Measurements from ENCODE around the gene MIA.
"Not testable (repeated sequence)": the region's sequence is repeated elsewhere in the genome, so short reads cannot be mapped to it uniquely, and the experiment has no call there.

The MIA gene

DNA sequence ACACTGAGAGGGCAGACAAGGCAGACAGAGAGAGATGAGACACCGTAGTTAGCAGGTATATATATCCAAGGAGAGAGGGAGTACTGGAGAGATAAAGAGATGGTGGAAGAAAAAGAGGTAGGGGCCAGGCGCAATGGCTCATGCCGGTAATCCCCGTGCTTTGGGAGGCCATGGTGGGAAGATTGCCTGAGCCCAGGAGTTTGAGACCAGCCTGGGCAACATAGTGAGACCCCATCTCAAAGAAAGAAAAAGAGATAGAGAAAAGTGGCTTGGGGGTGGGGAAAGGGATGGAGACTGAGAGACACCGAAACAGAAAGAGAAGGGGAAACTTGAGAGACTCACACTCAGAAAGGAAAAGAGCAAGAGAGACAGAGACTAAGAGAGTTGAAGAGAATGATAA lies 5.3 kb downstream of the MIA start:
- no peak for DNase-seq (ENCODE audit: low read depth in 2 of 2)

- DNase-seq (ENCODE audit: low read depth in 2 of 2) = no peak
These were observed 5.8 kb downstream of the MIA start for GRCh38 chr19:40781140-40781539.

GRCh38 chr19:40783711-40784110 lies 8.4 kb downstream of the MIA start:
- DNase-seq (ENCODE audit: low read depth in 2 of 2) = no peak

DNA sequence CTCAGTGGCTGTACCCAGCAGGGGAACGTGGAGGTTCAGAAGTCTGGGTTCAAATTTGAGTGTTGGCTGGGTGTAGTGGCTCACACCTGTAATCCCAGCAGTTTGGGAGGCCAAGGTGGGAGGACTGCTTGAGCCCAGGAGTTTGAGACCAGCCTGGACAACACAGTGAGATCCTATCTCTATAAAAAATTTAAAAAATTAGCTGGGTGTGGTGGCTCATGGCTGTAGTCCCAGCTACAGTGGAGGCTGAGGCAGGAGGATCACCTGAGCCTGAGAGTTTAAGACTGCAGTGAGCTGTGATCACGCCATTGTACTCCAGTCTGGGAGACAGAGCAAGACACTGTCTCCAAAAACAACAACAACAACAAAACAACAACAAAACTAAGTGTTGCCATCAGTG lies 8.8 kb downstream of the MIA start:
- DNase-seq (ENCODE audit: low read depth in 2 of 2) = not testable (repeated sequence)

- DNase-seq (ENCODE audit: low read depth in 2 of 2) = no peak
These were observed 10.2 kb downstream of the MIA start for GRCh38 chr19:40785526-40785925.

- no peak for DNase-seq (ENCODE audit: low read depth in 2 of 2)
These were observed 11.0 kb downstream of the MIA start for GRCh38 chr19:40786060-40787037.

GRCh38 chr19:40791349-40791748 lies 16.0 kb downstream of the MIA start:
- DNase-seq (ENCODE audit: low read depth in 2 of 2) = no peak

DNA sequence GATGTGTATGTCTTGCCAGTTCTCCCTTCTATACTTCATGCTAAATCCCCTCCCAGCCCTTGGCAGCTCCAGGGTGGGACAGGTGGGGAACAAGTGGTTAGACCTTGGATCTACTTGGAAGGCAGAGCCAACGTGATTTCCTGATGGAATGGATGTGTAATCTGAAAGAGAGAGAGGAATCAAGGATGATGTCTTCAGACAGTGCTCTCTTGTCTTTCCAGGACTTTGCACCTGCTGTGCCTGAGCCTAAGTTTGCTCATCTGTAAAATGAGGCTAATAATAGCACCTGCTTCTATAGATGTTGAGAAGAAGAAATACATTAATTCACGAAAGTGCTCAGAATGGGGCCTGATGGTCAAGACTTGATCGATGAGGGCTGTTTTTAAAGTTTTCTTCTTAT lies 16.7 kb downstream of the MIA start:
- no peak for DNase-seq (ENCODE audit: low read depth in 2 of 2)

DNA sequence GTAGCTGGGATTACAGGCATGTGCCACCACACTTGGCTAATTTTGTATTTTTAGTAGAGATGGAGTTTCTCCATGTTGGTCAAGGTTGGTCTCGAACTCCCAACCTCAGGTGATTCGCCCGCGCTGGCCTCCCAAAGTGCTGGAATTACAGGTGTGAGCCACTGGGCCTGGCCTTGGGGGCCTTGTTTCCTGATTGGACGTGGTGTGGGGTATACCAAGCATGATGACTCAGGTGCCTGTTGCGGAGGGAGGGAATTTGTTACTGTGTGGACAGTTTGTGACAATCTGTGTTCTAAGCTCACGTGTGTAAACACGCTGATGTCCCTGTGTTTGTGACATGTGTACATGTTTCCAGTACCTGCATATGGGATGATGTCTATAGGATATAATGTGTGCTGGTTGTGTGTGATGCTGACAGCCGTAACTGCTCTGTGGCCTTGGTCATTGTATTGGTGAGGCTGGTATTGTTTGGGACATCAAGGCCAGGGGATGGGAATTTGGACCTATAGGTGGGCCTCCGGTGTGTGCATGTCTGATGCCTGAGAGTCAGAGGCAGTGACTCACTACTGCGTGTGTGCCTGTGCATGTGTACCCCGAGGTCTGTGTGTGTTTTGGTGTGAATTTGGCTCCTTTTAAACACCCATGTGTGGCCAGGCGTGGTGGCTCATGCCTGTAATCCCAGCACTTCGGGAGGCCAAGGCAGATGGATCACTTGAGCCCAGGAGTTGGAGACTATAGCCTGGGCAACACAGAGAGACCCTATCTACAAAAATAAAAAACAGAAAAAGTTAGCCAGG lies 22.0 kb downstream of the MIA start:
- DNase-seq (ENCODE audit: low read depth in 2 of 2) = no peak

GRCh38 chr19:40797963-40798682 lies 22.8 kb downstream of the MIA start:
- DNase-seq (ENCODE audit: low read depth in 2 of 2) = peak in 1 of 2 experiments; percentile 47

- DNase-seq (ENCODE audit: low read depth in 2 of 2) = peak; percentile 100
These were observed 23.6 kb downstream of the MIA start, which contains the start of gene EGLN2 for GRCh38 chr19:40798683-40799557. EGLN2 (plus strand) TSS chr19:40799191; CDS start chr19:40800573, 1,382 bp downstream.

- DNase-seq (ENCODE audit: low read depth in 2 of 2) = no peak
These were observed 24.4 kb downstream of the MIA start for GRCh38 chr19:40799558-40800338.

GRCh38 chr19:40800339-40800996 lies 25.1 kb downstream of the MIA start:
- DNase-seq (ENCODE audit: low read depth in 2 of 2) = no peak

DNA sequence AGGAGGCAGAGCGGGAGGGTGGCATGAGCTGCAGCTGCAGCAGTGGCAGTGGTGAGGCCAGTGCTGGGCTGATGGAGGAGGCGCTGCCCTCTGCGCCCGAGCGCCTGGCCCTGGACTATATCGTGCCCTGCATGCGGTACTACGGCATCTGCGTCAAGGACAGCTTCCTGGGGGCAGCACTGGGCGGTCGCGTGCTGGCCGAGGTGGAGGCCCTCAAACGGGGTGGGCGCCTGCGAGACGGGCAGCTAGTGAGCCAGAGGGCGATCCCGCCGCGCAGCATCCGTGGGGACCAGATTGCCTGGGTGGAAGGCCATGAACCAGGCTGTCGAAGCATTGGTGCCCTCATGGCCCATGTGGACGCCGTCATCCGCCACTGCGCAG lies 25.7 kb downstream of the MIA start:
- no peak for DNase-seq (ENCODE audit: low read depth in 2 of 2)

- DNase-seq (ENCODE audit: low read depth in 2 of 2) = no peak
These were observed 26.3 kb downstream of the MIA start for GRCh38 chr19:40801426-40802299.

DNA sequence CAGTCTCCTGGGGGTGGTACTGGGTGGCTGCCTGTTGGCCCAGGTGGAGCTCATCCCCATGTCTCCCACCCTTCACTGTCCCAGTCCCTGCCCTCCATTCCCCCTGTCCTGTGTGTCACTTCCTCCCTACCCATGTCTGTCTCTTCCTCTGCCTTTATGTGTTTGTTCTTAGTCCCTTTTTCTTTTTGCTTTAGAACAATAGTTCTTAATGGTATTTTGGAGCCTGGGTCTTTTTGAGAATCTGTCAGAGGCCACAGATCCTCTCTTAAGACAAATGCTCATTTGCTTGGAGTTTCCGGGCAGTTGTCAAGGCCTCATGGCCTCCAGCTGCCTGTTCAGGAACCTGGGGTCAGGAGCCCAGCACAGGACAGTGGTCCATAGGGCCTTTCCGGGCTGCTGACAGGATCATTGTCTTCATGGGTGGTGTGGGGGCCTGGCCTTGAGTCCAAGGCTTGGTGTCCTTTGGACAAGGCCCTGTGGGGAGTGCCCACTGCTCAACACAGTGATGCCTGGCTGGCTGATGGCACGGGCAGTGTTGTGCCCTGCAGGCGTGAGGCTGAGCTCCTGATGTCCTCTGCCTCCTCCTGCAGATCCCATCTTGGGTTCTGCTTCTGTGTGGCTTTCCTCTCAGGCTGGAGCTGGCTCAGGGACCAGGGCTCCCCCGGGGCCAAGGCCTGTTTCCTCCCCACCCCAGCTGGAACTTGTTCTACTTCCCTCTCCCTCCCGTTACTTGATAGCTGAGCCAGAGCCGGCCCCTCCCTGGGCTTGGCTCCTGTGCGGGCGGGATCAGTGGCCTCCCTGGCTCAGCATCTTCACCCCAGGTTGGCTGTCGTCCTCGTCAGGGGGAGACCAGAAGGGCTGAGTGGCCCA lies 27.2 kb downstream of the MIA start:
- DNase-seq (ENCODE audit: low read depth in 2 of 2) = no peak

GRCh38 chr19:40803170-40803856 lies 28.0 kb downstream of the MIA start:
- no peak for DNase-seq (ENCODE audit: low read depth in 2 of 2)
